KMS-11 (cell line): Measurements from ENCODE around the gene SP3.

Experiments used
- H2AFZ ChIP-seq: fragments of 200-600 bp; sonication (generic); 2 replicates; pipeline ENCODE4 v1.6.1; 2016; ENCODE audit warnings: antibody characterized with exemption, mixed run types, low read depth
- H3K27ac ChIP-seq: fragments of 200-600 bp; sonication (generic); 2 replicates; pipeline ENCODE4 v1.6.1; 2016; ENCODE audit warnings: mild to moderate bottlenecking, mixed run types
- H3K27me3 ChIP-seq: fragments of 200-600 bp; sonication (generic); 2 replicates; pipeline ENCODE4 v1.6.1; 2017; ENCODE audit warnings: mild to moderate bottlenecking, low read depth, mixed run types, moderate library complexity; ENCODE audit not compliant: insufficient read depth
- H3K36me3 ChIP-seq: fragments of 200-600 bp; sonication (generic); 2 replicates; pipeline ENCODE4 v1.6.1; 2017; ENCODE audit warnings: mild to moderate bottlenecking, mixed run types; ENCODE audit not compliant: insufficient read depth
- H3K4me1 ChIP-seq: fragments of 200-600 bp; sonication (generic); 2 replicates; pipeline ENCODE4 v1.6.1; 2016; ENCODE audit warnings: mild to moderate bottlenecking, low read depth, mixed run types; ENCODE audit not compliant: poor library complexity, severe bottlenecking
- H3K4me2 ChIP-seq: fragments of 200-600 bp; sonication (generic); 2 replicates; pipeline ENCODE4 v1.7.0; 2016; ENCODE audit warnings: mild to moderate bottlenecking, mixed run types
- H3K4me3 ChIP-seq: fragments of 200-600 bp; sonication (generic); IDR thresholded peaks from 2 replicates; pipeline ENCODE4 v1.6.1; 2017; ENCODE audit warnings: low read depth, low read length, mixed read lengths; ENCODE audit not compliant: insufficient read depth
- H3K79me2 ChIP-seq: fragments of 200-600 bp; sonication (generic); 2 replicates; pipeline ENCODE4 v1.6.1; 2016; ENCODE audit warnings: low read depth, mixed run types; ENCODE audit not compliant: insufficient read depth
- H3K9ac ChIP-seq: fragments of 200-600 bp; sonication (generic); 2 replicates; pipeline ENCODE4 v1.6.1; 2016; ENCODE audit warnings: mild to moderate bottlenecking, mixed run types
- H4K20me1 ChIP-seq: fragments of 200-600 bp; sonication (generic); 2 replicates; pipeline ENCODE4 v1.6.1; 2016; ENCODE audit warnings: mild to moderate bottlenecking, mixed run types; ENCODE audit not compliant: insufficient read depth
- TF ChIP-seq, protein P1 (sequence below): fragments of 200-600 bp; sonication (generic); conservative IDR thresholded peaks from 2 replicates; pipeline ENCODE4 v1.6.1; 2017; ENCODE audit warnings: low read depth, mild to moderate bottlenecking, antibody characterized with exemption, low read length, moderate library complexity, mixed read lengths

The SP3 gene

GRCh38 chr2:173955867-173956266 is 9.3 kb downstream of the SP3 start:
- Histone ChIP-seq H3K4me1 (peaks cover 45% of the 10 kb centered on the region), H3K79me2 (peaks cover 100% of the 10 kb centered on the region), H3K4me3 (no peak overlapping the region), H3K27ac (no peak overlapping the region), H3K4me2 (no peak overlapping the region), H3K36me3 (peaks cover 10% of the 10 kb centered on the region; the same call in 1 of the 2 replicates), H3K9ac (no peak overlapping the region), H4K20me1 (peaks cover 46% of the 10 kb centered on the region), H3K27me3 (no peaks in the 10 kb centered on the region), H2AFZ (no peak overlapping the region)
- TF ChIP-seq, protein P1, sequence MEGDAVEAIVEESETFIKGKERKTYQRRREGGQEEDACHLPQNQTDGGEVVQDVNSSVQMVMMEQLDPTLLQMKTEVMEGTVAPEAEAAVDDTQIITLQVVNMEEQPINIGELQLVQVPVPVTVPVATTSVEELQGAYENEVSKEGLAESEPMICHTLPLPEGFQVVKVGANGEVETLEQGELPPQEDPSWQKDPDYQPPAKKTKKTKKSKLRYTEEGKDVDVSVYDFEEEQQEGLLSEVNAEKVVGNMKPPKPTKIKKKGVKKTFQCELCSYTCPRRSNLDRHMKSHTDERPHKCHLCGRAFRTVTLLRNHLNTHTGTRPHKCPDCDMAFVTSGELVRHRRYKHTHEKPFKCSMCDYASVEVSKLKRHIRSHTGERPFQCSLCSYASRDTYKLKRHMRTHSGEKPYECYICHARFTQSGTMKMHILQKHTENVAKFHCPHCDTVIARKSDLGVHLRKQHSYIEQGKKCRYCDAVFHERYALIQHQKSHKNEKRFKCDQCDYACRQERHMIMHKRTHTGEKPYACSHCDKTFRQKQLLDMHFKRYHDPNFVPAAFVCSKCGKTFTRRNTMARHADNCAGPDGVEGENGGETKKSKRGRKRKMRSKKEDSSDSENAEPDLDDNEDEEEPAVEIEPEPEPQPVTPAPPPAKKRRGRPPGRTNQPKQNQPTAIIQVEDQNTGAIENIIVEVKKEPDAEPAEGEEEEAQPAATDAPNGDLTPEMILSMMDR: no peak

- Histone ChIP-seq H4K20me1 (peaks cover 50% of the 10 kb centered on the region), H3K27me3 (no peaks in the 10 kb centered on the region), H3K4me1 (peaks cover 36% of the 10 kb centered on the region), H2AFZ (no peak overlapping the region), H3K4me3 (no peak overlapping the region), H3K79me2 (peaks cover 100% of the 10 kb centered on the region), H3K4me2 (no peak overlapping the region), H3K36me3 (peaks cover 10% of the 10 kb centered on the region; the same call in 1 of the 2 replicates), H3K27ac (no peak overlapping the region), H3K9ac (no peak overlapping the region)
- TF ChIP-seq, protein P1: no peak
These were observed 10.2 kb downstream of the SP3 start for GRCh38 chr2:173955004-173955403.

- no peak overlapping the region for H3K9ac ChIP-seq
- peaks cover 30% of the 10 kb centered on the region for H3K4me1 ChIP-seq
- no peak overlapping the region for H3K4me2 ChIP-seq
- H3K36me3 ChIP-seq: peaks cover 14% of the 10 kb centered on the region; the same call in 1 of the 2 replicates
- peaks cover 49% of the 10 kb centered on the region for H4K20me1 ChIP-seq
- no peak overlapping the region for H3K27ac ChIP-seq
- H3K79me2 ChIP-seq: peaks cover 100% of the 10 kb centered on the region
- H2AFZ ChIP-seq: no peak overlapping the region
- H3K4me3 ChIP-seq: no peak overlapping the region
- TF ChIP-seq, protein P1: no peak
- H3K27me3 ChIP-seq: no peaks in the 10 kb centered on the region
These were observed 12.1 kb downstream of the SP3 start for GRCh38 chr2:173953047-173953424.

- TF ChIP-seq, protein P1: no peak
- peaks cover 25% of the 10 kb centered on the region for H3K4me1 ChIP-seq
- H3K4me3 ChIP-seq: no peak overlapping the region
- no peak overlapping the region for H2AFZ ChIP-seq
- H4K20me1 ChIP-seq: peaks cover 48% of the 10 kb centered on the region
- peaks cover 100% of the 10 kb centered on the region for H3K79me2 ChIP-seq
- H3K27ac ChIP-seq: no peak overlapping the region
- H3K9ac ChIP-seq: no peak overlapping the region
- H3K4me2 ChIP-seq: no peak overlapping the region
- H3K27me3 ChIP-seq: no peaks in the 10 kb centered on the region
- peaks cover 14% of the 10 kb centered on the region; the same call in 1 of the 2 replicates for H3K36me3 ChIP-seq
These were observed 12.7 kb downstream of the SP3 start for GRCh38 chr2:173952267-173953046.
